Measurements from ENCODE around the gene VTI1A.

VTI1A gene

GRCh38 chr10:112735041-112735695 is 288.2 kb downstream of the VTI1A start:
- Mint-ChIP-seq H3K27ac (no peak overlapping the region), H3K27me3 (ENCODE audit: low read depth) (no peaks in the 10 kb centered on the region), H3K9me3 (no peaks in the 10 kb centered on the region), H3K4me3 (no peak overlapping the region), H3K36me3 (ENCODE audit: low read depth) (peaks cover 3% of the 10 kb centered on the region), H3K4me1 (ENCODE audit: low read depth) (no peaks in the 10 kb centered on the region)

- Mint-ChIP-seq H3K27ac (no peak overlapping the region), H3K4me3 (no peak overlapping the region), H3K27me3 (ENCODE audit: low read depth) (no peaks in the 10 kb centered on the region), H3K36me3 (ENCODE audit: low read depth) (peaks cover 3% of the 10 kb centered on the region), H3K4me1 (ENCODE audit: low read depth) (peaks cover 2% of the 10 kb centered on the region), H3K9me3 (no peaks in the 10 kb centered on the region)
Measured at GRCh38 chr10:112738606-112739591, 291.9 kb downstream of the VTI1A start.

GRCh38 chr10:112739592-112740353 is 292.8 kb downstream of the VTI1A start:
- Mint-ChIP-seq H3K9me3 (no peaks in the 10 kb centered on the region), H3K36me3 (ENCODE audit: low read depth) (peaks cover 3% of the 10 kb centered on the region), H3K4me3 (no peak overlapping the region), H3K27ac (no peak overlapping the region), H3K4me1 (ENCODE audit: low read depth) (peaks cover 2% of the 10 kb centered on the region), H3K27me3 (ENCODE audit: low read depth) (no peaks in the 10 kb centered on the region)

DNA sequence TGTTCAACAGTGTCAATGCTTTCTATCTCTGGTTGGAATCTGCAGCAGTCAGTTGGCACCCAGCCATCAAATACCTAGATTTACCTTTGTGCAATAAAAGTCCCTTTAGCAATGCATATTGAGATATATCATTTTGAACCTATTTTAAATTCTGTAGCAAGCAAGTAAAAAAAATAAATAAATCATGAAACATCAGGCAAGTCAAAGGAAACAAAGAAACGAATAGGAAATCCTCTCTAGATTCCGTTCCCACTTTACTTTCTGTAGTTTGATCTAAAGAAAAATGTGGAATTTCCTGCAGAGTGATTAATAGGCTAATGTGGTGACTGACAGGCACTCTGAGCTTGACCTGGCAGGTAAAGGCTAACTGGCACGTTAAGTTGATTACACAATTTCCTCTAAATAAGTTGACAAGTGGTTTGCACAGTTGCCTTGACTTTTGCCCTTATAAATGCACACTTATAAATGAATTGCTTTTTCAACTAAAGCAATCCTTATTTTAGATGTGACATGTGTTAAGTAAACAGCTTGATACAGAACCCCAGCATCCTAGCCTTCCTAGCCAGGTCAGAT is 294.9 kb downstream of the VTI1A start:
- Mint-ChIP-seq H3K36me3 (ENCODE audit: low read depth) (peaks cover 3% of the 10 kb centered on the region), H3K27ac (no peak overlapping the region)

GRCh38 chr10:112744181-112745096 is 297.4 kb downstream of the VTI1A start:
- Mint-ChIP-seq H3K27ac (no peak overlapping the region), H3K4me3 (no peak overlapping the region), H3K9me3 (no peaks in the 10 kb centered on the region), H3K36me3 (ENCODE audit: low read depth) (no peaks in the 10 kb centered on the region), H3K4me1 (ENCODE audit: low read depth) (peaks cover 2% of the 10 kb centered on the region), H3K27me3 (ENCODE audit: low read depth) (no peaks in the 10 kb centered on the region)

More for the DNA sequence above, 294.9 kb downstream of the VTI1A start:
- H3K4me3 Mint-ChIP-seq: no peak overlapping the region
- no peaks in the 10 kb centered on the region for H3K27me3 Mint-ChIP-seq (ENCODE audit: low read depth)
- no peaks in the 10 kb centered on the region for H3K9me3 Mint-ChIP-seq
- peaks cover 2% of the 10 kb centered on the region for H3K4me1 Mint-ChIP-seq (ENCODE audit: low read depth)

DNA sequence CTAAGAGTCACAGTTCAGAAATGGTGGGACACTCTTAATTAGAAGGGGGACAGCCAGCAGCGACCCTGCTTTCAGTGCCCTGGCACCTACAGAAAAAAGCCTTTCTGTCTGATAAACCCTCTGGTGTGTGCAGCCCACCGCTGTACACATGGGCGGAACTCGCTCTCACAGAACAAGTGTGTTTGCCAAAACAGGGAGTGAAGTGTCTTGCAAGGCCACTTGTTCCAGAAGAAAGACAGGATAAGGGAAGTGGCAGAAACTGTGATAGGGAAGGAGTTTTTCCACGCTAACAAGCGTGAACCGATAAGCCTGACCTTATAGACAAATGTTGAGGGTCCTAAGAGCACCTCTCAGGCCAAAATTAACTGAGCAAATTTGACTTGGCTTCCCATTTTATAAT is 299.3 kb downstream of the VTI1A start:
- peaks cover 2% of the 10 kb centered on the region for H3K4me1 Mint-ChIP-seq (ENCODE audit: low read depth)
- H3K27ac Mint-ChIP-seq: no peak overlapping the region
- H3K9me3 Mint-ChIP-seq: no peaks in the 10 kb centered on the region
- H3K36me3 Mint-ChIP-seq (ENCODE audit: low read depth): no peaks in the 10 kb centered on the region
- no peak overlapping the region for H3K4me3 Mint-ChIP-seq
- no peaks in the 10 kb centered on the region for H3K27me3 Mint-ChIP-seq (ENCODE audit: low read depth)

DNA sequence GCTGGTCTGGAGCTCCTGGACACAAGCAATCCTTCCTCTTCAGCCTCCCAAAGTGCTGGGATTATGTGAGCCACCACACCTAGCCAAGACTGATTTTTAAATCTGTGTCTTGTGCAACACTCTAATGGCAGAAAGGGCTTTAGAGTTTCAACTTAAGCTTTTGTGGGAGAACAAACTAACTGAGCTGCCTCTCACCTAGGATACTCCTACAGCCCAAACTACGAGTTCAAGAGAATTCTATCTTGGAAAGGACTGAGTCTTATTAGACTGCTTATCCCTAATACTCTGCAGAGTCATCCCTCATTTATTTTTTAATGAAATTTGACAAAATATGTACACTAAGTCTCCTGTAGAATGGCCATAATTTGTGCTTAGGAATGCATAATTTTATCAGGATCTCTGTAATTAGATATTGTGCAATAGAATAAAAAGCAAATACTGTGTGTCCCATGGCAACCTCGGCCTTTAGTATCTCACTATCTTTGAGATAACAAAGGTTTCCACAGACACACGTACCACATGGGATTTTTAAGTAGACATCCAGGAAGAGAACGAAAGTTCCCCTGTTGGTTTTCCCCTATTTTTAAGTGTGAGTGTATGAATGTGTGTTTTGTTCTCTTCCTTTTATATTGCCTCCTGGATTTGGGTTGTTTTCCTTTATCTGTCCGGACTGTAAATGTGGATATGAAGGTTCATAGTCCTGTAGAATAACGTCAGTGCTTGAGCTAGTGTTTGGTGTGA is 303.6 kb downstream of the VTI1A start:
- peaks cover 1% of the 10 kb centered on the region for H3K4me1 Mint-ChIP-seq (ENCODE audit: low read depth)
- H3K9me3 Mint-ChIP-seq: no peaks in the 10 kb centered on the region
- no peak overlapping the region for H3K27ac Mint-ChIP-seq
- no peaks in the 10 kb centered on the region for H3K36me3 Mint-ChIP-seq (ENCODE audit: low read depth)
- H3K27me3 Mint-ChIP-seq (ENCODE audit: low read depth): no peaks in the 10 kb centered on the region
- H3K4me3 Mint-ChIP-seq: no peak overlapping the region

GRCh38 chr10:112751651-112752050 is 304.6 kb downstream of the VTI1A start:
- Mint-ChIP-seq H3K9me3 (no peaks in the 10 kb centered on the region), H3K4me1 (ENCODE audit: low read depth) (peaks cover 1% of the 10 kb centered on the region)

GRCh38 chr10:112752288-112752687 is 305.3 kb downstream of the VTI1A start:
- H3K27ac Mint-ChIP-seq: no peak overlapping the region
- H3K4me1 Mint-ChIP-seq (ENCODE audit: low read depth): peaks cover 1% of the 10 kb centered on the region

More at GRCh38 chr10:112751651-112752050, 304.6 kb downstream of the VTI1A start:
- Mint-ChIP-seq H3K36me3 (ENCODE audit: low read depth) (no peaks in the 10 kb centered on the region), H3K27ac (no peak overlapping the region), H3K27me3 (ENCODE audit: low read depth) (no peaks in the 10 kb centered on the region), H3K4me3 (no peak overlapping the region)

DNA sequence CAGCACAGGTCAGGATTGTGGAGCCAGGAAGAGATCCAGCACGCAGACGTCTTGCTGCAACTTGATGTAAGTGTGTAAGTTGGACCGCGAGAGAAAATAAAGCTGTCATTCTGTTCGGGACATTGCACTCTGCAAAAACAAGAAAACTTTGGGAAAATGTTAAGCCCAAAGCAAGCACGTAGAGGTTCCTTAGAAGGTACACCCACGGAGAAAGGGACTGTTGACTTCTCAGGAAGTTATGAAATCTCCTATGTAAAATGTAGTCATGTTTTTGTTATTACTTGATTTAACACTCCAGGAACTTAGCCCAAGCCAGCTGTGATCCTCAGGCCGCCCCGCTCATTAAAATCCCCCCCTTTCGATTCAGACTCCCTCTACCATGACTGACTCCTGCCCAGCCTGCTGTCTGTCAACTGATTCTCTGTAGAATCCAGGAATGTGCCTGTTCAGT is 307.0 kb downstream of the VTI1A start:
- no peak overlapping the region for H3K4me3 Mint-ChIP-seq
- no peaks in the 10 kb centered on the region for H3K36me3 Mint-ChIP-seq (ENCODE audit: low read depth)

More at GRCh38 chr10:112752288-112752687, 305.3 kb downstream of the VTI1A start:
- Mint-ChIP-seq H3K4me3 (no peak overlapping the region), H3K27me3 (ENCODE audit: low read depth) (no peaks in the 10 kb centered on the region), H3K36me3 (ENCODE audit: low read depth) (no peaks in the 10 kb centered on the region), H3K9me3 (no peaks in the 10 kb centered on the region)

DNA sequence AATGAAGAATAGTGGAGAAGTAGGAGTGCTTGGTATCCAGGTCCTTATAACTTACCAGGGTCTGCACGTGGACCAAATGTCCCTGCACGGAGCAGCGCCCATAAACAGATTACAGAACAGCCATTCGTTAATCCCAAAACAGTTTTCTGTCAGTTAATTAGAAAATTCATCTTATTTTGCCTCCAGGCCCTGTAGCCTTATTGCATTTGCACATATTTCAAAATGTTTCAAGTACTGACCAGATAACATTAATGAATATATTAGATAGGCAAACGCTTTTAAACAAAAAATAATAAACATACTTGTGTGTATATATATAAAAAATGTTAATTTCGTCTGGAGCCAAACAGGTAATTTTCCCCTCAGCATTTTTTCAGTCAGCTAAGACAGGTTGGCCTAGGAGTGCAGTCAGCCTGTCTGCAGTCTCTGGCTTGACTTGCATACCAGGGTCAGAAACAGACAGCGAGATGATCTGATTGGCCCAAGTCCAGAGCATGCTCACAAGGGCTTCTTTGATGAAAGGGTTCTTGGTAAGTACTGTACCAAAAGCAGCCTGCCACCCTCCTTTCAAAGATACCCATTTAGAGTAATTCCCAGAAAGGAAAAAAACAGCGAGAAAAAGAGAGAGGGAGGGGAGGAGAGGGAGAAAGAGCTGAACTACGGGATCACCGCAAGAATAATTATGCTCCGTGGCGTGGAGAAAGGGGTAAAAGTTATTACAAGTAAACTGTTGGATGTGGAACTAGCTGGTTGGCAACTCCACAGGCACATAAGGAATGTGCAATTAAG is 308.6 kb downstream of the VTI1A start:
- H3K9me3 Mint-ChIP-seq: no peaks in the 10 kb centered on the region
- no peaks in the 10 kb centered on the region for H3K27me3 Mint-ChIP-seq (ENCODE audit: low read depth)
- peaks cover 1% of the 10 kb centered on the region for H3K4me1 Mint-ChIP-seq (ENCODE audit: low read depth)
- H3K4me3 Mint-ChIP-seq: no peak overlapping the region
- H3K27ac Mint-ChIP-seq: no peak overlapping the region
- H3K36me3 Mint-ChIP-seq (ENCODE audit: low read depth): no peaks in the 10 kb centered on the region

More for the DNA sequence above, 307.0 kb downstream of the VTI1A start:
- no peaks in the 10 kb centered on the region for H3K9me3 Mint-ChIP-seq
- peaks cover 1% of the 10 kb centered on the region for H3K4me1 Mint-ChIP-seq (ENCODE audit: low read depth)
- no peak overlapping the region for H3K27ac Mint-ChIP-seq
- no peaks in the 10 kb centered on the region for H3K27me3 Mint-ChIP-seq (ENCODE audit: low read depth)

- no peaks in the 10 kb centered on the region for H3K36me3 Mint-ChIP-seq (ENCODE audit: low read depth)
- H3K27me3 Mint-ChIP-seq (ENCODE audit: low read depth): no peaks in the 10 kb centered on the region
- H3K4me3 Mint-ChIP-seq: no peak overlapping the region
- H3K27ac Mint-ChIP-seq: no peak overlapping the region
- H3K9me3 Mint-ChIP-seq: no peaks in the 10 kb centered on the region
- peaks cover 1% of the 10 kb centered on the region for H3K4me1 Mint-ChIP-seq (ENCODE audit: low read depth)
Measured at GRCh38 chr10:112756235-112756527, 309.2 kb downstream of the VTI1A start.

Measured in T-helper 1 cell treated with Interleukin-12 subunit alpha and Interleukin-12 subunit beta and Interleukin-4 antibody, amounts not matched to agents 30 μg/mL and 1 μg/mL, for 36 hours (primary cell).